Measurements from ENCODE around the gene MESP2. TPM values are rescaled to one million over a fixed set of nuclear protein-coding genes. Genes with fewer than 3 reads are reported as not detected.

MESP2 gene
- total and polyA plus RNA-seq, 8 donors: 0.14 to 0.35 (median 0.34) TPM; not detected in 5

GRCh38 chr15:89803941-89804800, 28.0 kb downstream of the MESP2 start:
- intact Hi-C loops (cut with DNase I): no loop called here
- Histone ChIP-seq H3K36me3 (peaks cover 0 to 79% of the 10 kb centered on the region in 2 donors), H3K4me1 (no peaks in the 10 kb centered on the region), H3K9me3 (no peaks in the 10 kb centered on the region), H3K27ac (no peak overlapping the region), H3K4me3 (no peak overlapping the region), H3K27me3 (no peaks in the 10 kb centered on the region)
- no peak for TF ChIP-seq CTCF (IDR thresholded peaks at IDR 0.05)
- peak in 1 of 4 donors; percentile 15 for DNase-seq
- ATAC-seq: no peak

DNA sequence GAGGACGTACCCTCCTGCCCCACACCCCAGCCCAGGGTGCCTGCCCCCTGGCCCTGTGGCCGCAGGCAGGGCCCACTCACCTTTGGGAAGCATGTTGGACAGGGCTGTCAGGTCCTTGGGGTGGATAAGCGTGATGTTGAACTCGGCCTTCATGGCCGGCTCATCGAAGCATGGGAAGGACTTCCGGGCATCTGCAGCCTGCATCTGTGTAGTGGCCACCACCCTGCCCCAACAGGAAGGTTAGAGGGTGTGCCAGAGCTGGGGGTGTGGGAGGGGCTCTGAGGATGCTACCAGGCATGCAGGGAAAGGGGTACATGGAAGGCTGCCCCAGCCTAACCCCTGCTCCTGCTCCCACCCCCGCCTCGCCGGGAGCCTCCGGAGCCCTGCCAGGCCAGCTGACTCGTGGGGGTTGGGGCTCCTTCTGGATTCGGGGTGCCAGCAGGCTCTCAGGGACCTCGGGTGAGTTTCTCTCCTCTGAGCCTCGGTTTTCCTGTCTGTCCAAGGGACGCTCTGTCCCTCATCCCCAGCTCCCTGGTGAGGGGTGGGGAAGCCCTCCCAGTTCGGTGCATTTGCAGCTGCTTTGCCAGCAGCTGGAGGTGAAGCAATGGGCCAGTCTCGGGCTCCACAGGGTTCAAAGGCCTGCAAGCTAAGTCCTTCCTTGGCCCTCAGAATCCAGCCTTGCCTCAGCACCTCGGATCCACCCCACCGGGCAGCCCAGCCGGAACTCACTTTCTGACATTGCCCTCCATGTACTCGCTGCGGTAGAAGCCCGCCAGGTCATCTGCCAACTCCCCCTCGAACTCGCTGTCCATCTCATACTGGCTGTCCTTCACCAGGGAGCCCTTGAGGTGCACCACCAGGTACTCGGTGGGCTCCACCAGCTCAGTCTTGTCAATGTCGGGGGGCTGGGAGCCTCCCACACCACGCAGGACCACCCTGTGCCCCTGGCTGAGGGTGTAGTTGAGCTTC, 29.4 kb downstream of the MESP2 start:
- no peak for TF ChIP-seq CTCF (IDR thresholded peaks at IDR 0.05)
- Histone ChIP-seq H3K27ac (no peak overlapping the region), H3K4me3 (no peak overlapping the region), H3K27me3 (no peaks in the 10 kb centered on the region), H3K4me1 (peaks cover 0 to 3% of the 10 kb centered on the region in 2 donors), H3K36me3 (peaks cover 0 to 70% of the 10 kb centered on the region in 2 donors), H3K9me3 (no peaks in the 10 kb centered on the region)
- ATAC-seq (no peak), DNase-seq (peak in 1 of 4 donors; percentile 51)
- intact Hi-C loops (cut with DNase I): no loop called here

DNA sequence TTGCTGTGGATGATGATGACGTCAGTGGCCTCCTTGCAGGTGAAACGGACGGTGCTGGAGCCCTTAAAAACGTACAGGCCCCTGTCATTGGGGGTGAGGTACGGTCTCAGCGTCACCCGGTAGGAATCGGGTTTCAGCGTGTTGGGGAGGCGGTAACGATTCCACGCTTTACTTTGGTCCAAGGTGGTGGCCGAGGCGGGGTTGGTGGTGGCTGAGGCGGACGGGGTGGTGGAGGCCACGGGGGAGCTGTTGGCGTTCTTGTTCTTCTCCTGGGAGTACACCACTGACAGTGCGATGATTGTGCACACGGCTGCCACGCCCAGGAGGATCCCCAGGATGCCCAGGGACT, 30.1 kb downstream of the MESP2 start:
- Histone ChIP-seq H3K27ac (no peak overlapping the region), H3K36me3 (peaks cover 0 to 63% of the 10 kb centered on the region in 2 donors), H3K9me3 (no peaks in the 10 kb centered on the region), H3K4me3 (no peak overlapping the region), H3K4me1 (peaks cover 0 to 8% of the 10 kb centered on the region in 2 donors), H3K27me3 (no peaks in the 10 kb centered on the region)
- no peak for TF ChIP-seq CTCF (IDR thresholded peaks at IDR 0.05)
- no peak for DNase-seq
- ATAC-seq: no peak
- intact Hi-C loops (cut with DNase I): no loop called here

GRCh38 chr15:89806559-89807550, 30.7 kb downstream of the MESP2 start:
- intact Hi-C loops (cut with DNase I): no loop called here
- Histone ChIP-seq H3K36me3 (peaks cover 0 to 56% of the 10 kb centered on the region in 2 donors), H3K27ac (no peak overlapping the region), H3K27me3 (no peaks in the 10 kb centered on the region), H3K4me3 (no peak overlapping the region), H3K9me3 (no peaks in the 10 kb centered on the region), H3K4me1 (peaks cover 0 to 11% of the 10 kb centered on the region in 2 donors)
- ATAC-seq (no peak), DNase-seq (no peak)
- no peak for TF ChIP-seq CTCF (IDR thresholded peaks at IDR 0.05)

All from left lung (tissue), 10 donors.